ENCODE measurements around the gene REXO1.

REXO1 gene

GRCh38 chr19:1805401-1806183 lies 42.7 kb downstream of the REXO1 start:
- Histone ChIP-seq H3K27ac (ENCODE audit: extremely low read depth, low read depth, low read length) (no peak overlapping the region), H3K36me3 (ENCODE audit: control insufficient read depth in 2 of 2, insufficient read depth in 1 of 2, low read length in 2 of 2) (no peaks in the 10 kb centered on the region), H3K9me3 (ENCODE audit: control insufficient read depth, insufficient read depth, low read depth, low read length) (no peaks in the 10 kb centered on the region), H3K4me3 (ENCODE audit: low read depth, low read length) (no peak overlapping the region), H3K4me1 (ENCODE audit: control insufficient read depth, insufficient read depth, low read length) (no peaks in the 10 kb centered on the region)
- TF ChIP-seq ZNF701 (tag by site-specific recombination; IDR thresholded peaks at IDR 0.05): no peak
- TF ChIP-seq ZNF416 (tag by site-specific recombination; IDR thresholded peaks at IDR 0.05): no peak
- TF ChIP-seq ZNF146 (tag by site-specific recombination; IDR thresholded peaks at IDR 0.05): no peak
- TF ChIP-seq ZNF18 (tag by site-specific recombination; IDR thresholded peaks at IDR 0.05): no peak
- TF ChIP-seq ZNF239 (tag by site-specific recombination; IDR thresholded peaks at IDR 0.05): no peak
- TF ChIP-seq ZNF366 (tag by site-specific recombination; conservative IDR thresholded peaks at IDR 0.05): no peak
- no peak for TF ChIP-seq ZNF121 (tag by site-specific recombination; IDR thresholded peaks at IDR 0.05)
- TF ChIP-seq ZNF768 (tag by site-specific recombination; IDR thresholded peaks at IDR 0.05): peak; percentile 39; the same call in 1 of the 2 replicates
- TF ChIP-seq, protein P1, sequence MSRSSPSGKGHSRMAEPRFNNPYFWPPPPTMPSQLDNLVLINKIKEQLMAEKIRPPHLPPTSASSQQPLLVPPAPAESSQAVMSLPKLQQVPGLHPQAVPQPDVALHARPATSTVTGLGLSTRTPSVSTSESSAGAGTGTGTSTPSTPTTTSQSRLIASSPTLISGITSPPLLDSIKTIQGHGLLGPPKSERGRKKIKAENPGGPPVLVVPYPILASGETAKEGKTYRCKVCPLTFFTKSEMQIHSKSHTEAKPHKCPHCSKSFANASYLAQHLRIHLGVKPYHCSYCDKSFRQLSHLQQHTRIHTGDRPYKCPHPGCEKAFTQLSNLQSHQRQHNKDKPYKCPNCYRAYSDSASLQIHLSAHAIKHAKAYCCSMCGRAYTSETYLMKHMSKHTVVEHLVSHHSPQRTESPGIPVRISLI (tag by site-specific recombination; IDR thresholded peaks at IDR 0.05): no peak
- TF ChIP-seq REST (tag by site-specific recombination; IDR thresholded peaks at IDR 0.05): no peak
- no peak for TF ChIP-seq ZNF335 (tag by site-specific recombination; conservative IDR thresholded peaks at IDR 0.05)
- TF ChIP-seq TCF7L2 (IDR thresholded peaks at IDR 0.05; ENCODE audit: borderline replicate concordance, low read depth, low read length): no peak
- TF ChIP-seq ZNF664 (tag by site-specific recombination; IDR thresholded peaks at IDR 0.05): peak; percentile 53; the same call in 1 of the 2 replicates
- TF ChIP-seq ZNF174 (tag by site-specific recombination; IDR thresholded peaks at IDR 0.05): no peak
- TF ChIP-seq ZNF571 (tag by site-specific recombination; IDR thresholded peaks at IDR 0.05): no peak
- TF ChIP-seq ZNF202 (tag by site-specific recombination; IDR thresholded peaks at IDR 0.05; ENCODE audit: borderline replicate concordance): no peak
- no peak for TF ChIP-seq PRDM1 (tag by site-specific recombination; IDR thresholded peaks at IDR 0.05)
- CTCF ChIA-PET: interaction anchor here (0.6 to 1.2 kb wide), 4 partner anchors 17 to 154 kb away, joined by 3 to 4 read pairs (median 3); no protein-coding TSS in a partner anchor
- POLR2A ChIA-PET: no interaction called here

- no peak for TF ChIP-seq ZNF221 (tag by site-specific recombination; IDR thresholded peaks at IDR 0.05; ENCODE audit: borderline replicate concordance)
- TF ChIP-seq, protein P2, sequence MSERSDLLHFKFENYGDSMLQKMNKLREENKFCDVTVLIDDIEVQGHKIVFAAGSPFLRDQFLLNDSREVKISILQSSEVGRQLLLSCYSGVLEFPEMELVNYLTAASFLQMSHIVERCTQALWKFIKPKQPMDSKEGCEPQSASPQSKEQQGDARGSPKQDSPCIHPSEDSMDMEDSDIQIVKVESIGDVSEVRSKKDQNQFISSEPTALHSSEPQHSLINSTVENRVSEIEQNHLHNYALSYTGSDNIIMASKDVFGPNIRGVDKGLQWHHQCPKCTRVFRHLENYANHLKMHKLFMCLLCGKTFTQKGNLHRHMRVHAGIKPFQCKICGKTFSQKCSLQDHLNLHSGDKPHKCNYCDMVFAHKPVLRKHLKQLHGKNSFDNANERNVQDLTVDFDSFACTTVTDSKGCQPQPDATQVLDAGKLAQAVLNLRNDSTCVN (tag by site-specific recombination; optimal IDR thresholded peaks at IDR 0.05): no peak
- TF ChIP-seq ZNF654 (tag by site-specific recombination; IDR thresholded peaks at IDR 0.05; ENCODE audit: low read depth): no peak
- TF ChIP-seq, protein P3, sequence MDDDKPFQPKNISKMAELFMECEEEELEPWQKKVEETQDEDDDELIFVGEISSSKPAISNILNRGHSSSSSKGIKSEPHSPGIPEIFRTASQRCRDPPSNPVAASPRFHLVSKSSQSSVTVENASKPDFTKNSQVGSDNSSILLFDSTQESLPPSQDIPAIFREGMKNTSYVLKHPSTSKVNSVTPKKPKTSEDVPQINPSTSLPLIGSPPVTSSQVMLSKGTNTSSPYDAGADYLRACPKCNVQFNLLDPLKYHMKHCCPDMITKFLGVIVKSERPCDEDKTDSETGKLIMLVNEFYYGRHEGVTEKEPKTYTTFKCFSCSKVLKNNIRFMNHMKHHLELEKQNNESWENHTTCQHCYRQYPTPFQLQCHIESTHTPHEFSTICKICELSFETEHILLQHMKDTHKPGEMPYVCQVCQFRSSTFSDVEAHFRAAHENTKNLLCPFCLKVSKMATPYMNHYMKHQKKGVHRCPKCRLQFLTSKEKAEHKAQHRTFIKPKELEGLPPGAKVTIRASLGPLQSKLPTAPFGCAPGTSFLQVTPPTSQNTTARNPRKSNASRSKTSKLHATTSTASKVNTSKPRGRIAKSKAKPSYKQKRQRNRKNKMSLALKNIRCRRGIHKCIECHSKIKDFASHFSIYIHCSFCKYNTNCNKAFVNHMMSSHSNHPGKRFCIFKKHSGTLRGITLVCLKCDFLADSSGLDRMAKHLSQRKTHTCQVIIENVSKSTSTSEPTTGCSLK (tag by site-specific recombination; IDR thresholded peaks at IDR 0.05): no peak
- no peak for TF ChIP-seq ZNF132 (tag by site-specific recombination; IDR thresholded peaks at IDR 0.05; ENCODE audit: borderline replicate concordance)
- no peak for TF ChIP-seq ZNF239 (tag by site-specific recombination; IDR thresholded peaks at IDR 0.05)
- peak; percentile 63; the same call in 1 of the 2 replicates for TF ChIP-seq ZNF121 (tag by site-specific recombination; IDR thresholded peaks at IDR 0.05)
- Histone ChIP-seq H3K36me3 (ENCODE audit: control insufficient read depth in 2 of 2, insufficient read depth in 1 of 2, low read length in 2 of 2) (no peaks in the 10 kb centered on the region), H3K27ac (ENCODE audit: extremely low read depth, low read depth, low read length) (no peak overlapping the region), H3K4me1 (ENCODE audit: control insufficient read depth, insufficient read depth, low read length) (no peaks in the 10 kb centered on the region), H3K4me3 (ENCODE audit: low read depth, low read length) (no peak overlapping the region), H3K9me3 (ENCODE audit: control insufficient read depth, insufficient read depth, low read depth, low read length) (no peaks in the 10 kb centered on the region)
- CTCF ChIA-PET: no interaction called here
- POLR2A ChIA-PET: no interaction called here
Observed at GRCh38 chr19:1804858-1805257, 43.4 kb downstream of the REXO1 start.

All from HEK293 (cell line).